HepG2 (cell line): ENCODE results near the gene ERCC6. TPM values are rescaled to one million over a fixed set of nuclear protein-coding genes. Genes with fewer than 3 reads are reported as not detected.

ENCODE experiments used
- ATAC-seq: fragments of 200-7000 bp; cut with Tn5 transposase; 3 replicates; pipeline ENCODE4 v1.9.1; 2020; ENCODE audit warnings: mild to moderate bottlenecking, moderate library complexity
- BruUV-seq: library from RNA; stranded (reverse); fragments of 400-500 nt; replicated peaks from 2 replicates; lab custom pipeline; 2021; lab: Mats Ljungman, UMichigan
- CTCF ChIA-PET: fragments of 300-600 bp; formaldehyde crosslinking; extraction: SDS; loops from one replicate; lab custom pipeline; 2021; ENCODE audit warnings: low total read pairs, inconsistent platforms, low intra/inter-chr PET ratio; lab: Yijun Ruan, JAX
- POLR2A ChIA-PET: fragments of 350-600 bp; sonication (Branson Sonifier 250); formaldehyde crosslinking; loops from one replicate; lab custom pipeline; 2020; ENCODE audit warnings: antibody characterized with exemption, inconsistent platforms; lab: Yijun Ruan, JAX
- DNase-seq: peaks from one replicate; pipeline ENCODE4 v3.0.0-alpha.2; 2015; ENCODE audit warnings: low spot score
- FAIRE-seq: peaks from 3 replicates; lab custom pipeline; 2011; peaks lifted over from hg19 to GRCh38; lab: Jason Lieb, UNC
- H2AFZ ChIP-seq: one replicate; pipeline ENCODE4 v1.6.1; 2011; ENCODE audit warnings: low read length, inconsistent platforms
- H3K27ac ChIP-seq: fragments of 300-600 bp; 3 replicates; pipeline ENCODE4 v1.8.0; 2011; ENCODE audit warnings: mixed run types, mild to moderate bottlenecking, mixed read lengths, low read length, inconsistent platforms; ENCODE audit not compliant: insufficient read depth; ENCODE audit errors: extremely low read length
- H3K27me3 ChIP-seq, 2 experiments: fragments of 200-600 bp in 1 of 2; 2 replicates in 1 of 2; 3 replicates in 1 of 2; pipeline versions ENCODE4 v1.6.0 to v1.8.0; 2011; ENCODE audit warnings: low read length in 2 of 2, mild to moderate bottlenecking in 2 of 2, moderate library complexity in 2 of 2, inconsistent platforms in 1 of 2; ENCODE audit not compliant: insufficient read depth in 2 of 2, control insufficient read depth in 1 of 2
- H3K36me3 ChIP-seq, 2 experiments: fragments of 200-600 bp in 1 of 2; replicated peaks in 1 of 2; 2 replicates in 1 of 2; 3 replicates in 1 of 2; pipeline versions ENCODE4 v1.5.1 to v1.8.0; 2011; ENCODE audit warnings: low read length in 2 of 2, inconsistent platforms in 1 of 2; ENCODE audit not compliant: insufficient read depth in 2 of 2, control insufficient read depth in 1 of 2
- H3K4me1 ChIP-seq: 2 replicates; pipeline ENCODE4 v1.5.1; 2012; ENCODE audit warnings: low read length, inconsistent platforms; ENCODE audit not compliant: insufficient read depth
- H3K4me2 ChIP-seq: 2 replicates; pipeline ENCODE4 v1.6.0; 2011; ENCODE audit warnings: low read depth, low read length, inconsistent platforms
- H3K4me3 ChIP-seq, 3 experiments: fragments of 200-600 bp in 1 of 3; sonication (generic), shearing (Covaris generic) in 1 of 3; replicated peaks in 1 of 3; 2 replicates each; pipeline ENCODE4 v1.5.1; 2011 to 2016; ENCODE audit warnings: low read length in 3 of 3, inconsistent platforms in 2 of 3, low read depth in 2 of 3, mild to moderate bottlenecking in 2 of 3, control low read depth in 1 of 3, mixed read lengths in 1 of 3; ENCODE audit not compliant: insufficient read depth in 1 of 3
- H3K79me2 ChIP-seq: one replicate; pipeline ENCODE4 v1.6.1; 2011; ENCODE audit warnings: low read length, inconsistent platforms; ENCODE audit not compliant: insufficient read depth
- H3K9ac ChIP-seq: 2 replicates; pipeline ENCODE4 v1.6.0; 2011; ENCODE audit warnings: mild to moderate bottlenecking, low read depth, low read length, inconsistent platforms; ENCODE audit not compliant: insufficient read depth
- H3K9me3 ChIP-seq: 2 replicates; pipeline ENCODE4 v1.5.1; 2012; ENCODE audit warnings: mild to moderate bottlenecking, low read length
- H4K20me1 ChIP-seq: 2 replicates; pipeline ENCODE4 v1.6.0; 2011; ENCODE audit warnings: inconsistent platforms, mild to moderate bottlenecking, low read length, moderate library complexity; ENCODE audit not compliant: insufficient read depth
- AKAP8 ChIP-seq: sonication (generic); formaldehyde crosslinking; IDR thresholded peaks from 2 replicates; pipeline ENCODE4 v1.5.1; 2020; ENCODE audit warnings: mild to moderate bottlenecking, missing genetic modification reagents
- ELF1 ChIP-seq: sonication (generic); formaldehyde crosslinking; IDR thresholded peaks from 2 replicates; pipeline ENCODE4 v1.4.0; 2020; ENCODE audit warnings: missing genetic modification reagents
- IKZF4 ChIP-seq: sonication (generic); formaldehyde crosslinking; IDR thresholded peaks from 2 replicates; pipeline ENCODE4 v1.5.1; 2020; ENCODE audit warnings: borderline replicate concordance, mild to moderate bottlenecking, low read depth, missing genetic modification reagents; ENCODE audit errors: not compliant biosample characterization
- NCOA2 ChIP-seq: sonication (generic); formaldehyde crosslinking; IDR thresholded peaks from 2 replicates; pipeline ENCODE4 v1.8.0; 2022; ENCODE audit warnings: inconsistent platforms
- NFKB2 ChIP-seq: sonication (generic); formaldehyde crosslinking; IDR thresholded peaks from 2 replicates; pipeline ENCODE4 v1.4.0; 2020; ENCODE audit warnings: missing genetic modification reagents, borderline replicate concordance
- PCBP2 ChIP-seq: fragments of 200-400 bp; formaldehyde crosslinking; optimal IDR thresholded peaks from 2 replicates; pipeline ENCODE3; 2018; ENCODE audit warnings: low read length, low read depth; ENCODE audit not compliant: poor library complexity, severe bottlenecking
- ZNF557 ChIP-seq: sonication (generic); formaldehyde crosslinking; IDR thresholded peaks from 2 replicates; pipeline ENCODE4 v1.4.0; 2020; ENCODE audit warnings: missing genetic modification reagents
- WGBS: methylation state at CpG from one replicate; pipeline ENCODE4 v1.1.6; 2017; ENCODE audit warnings: low lambda C conversion rate; 5-methylcytosine and 5-hydroxymethylcytosine counted together
- in situ Hi-C: cut with HindIII; loops from 2 replicates; pipeline ENCODE4 v1.10.0; 2017; ENCODE audit warnings: low pct_unique_long_range_greater_than_20kb; ENCODE audit not compliant: extremely low pct_ligation_motif_present
- intact Hi-C: fragments of 100-400 bp; cut with micrococcal nuclease; formaldehyde crosslinking; loops from one replicate; pipeline ENCODE4 v1.10.0; 2022; ENCODE audit not compliant: unreplicated experiment
- polyA plus RNA-seq, 8 experiments: library from polyadenylated mRNA; depleted of rRNA in 3 of 8; stranded (reverse) in 7 of 8; unstranded in 1 of 8; fragments of >200 nt; fragmentation: Illumina TruSeq in 4 of 8; extraction: Trizol in 4 of 8; gene quantifications; 2 replicates each; pipeline versions ENCODE4 v1.2.1 to v1.2.3, GENCODE V29; 2011 to 2016; ENCODE audit warnings: low read depth in 4 of 8, missing spikeins in 1 of 8, mixed read lengths in 1 of 8; ENCODE audit not compliant: insufficient read depth in 1 of 8
- total RNA-seq, 5 experiments: library from RNA; depleted of rRNA; stranded (reverse); fragments of >200 nt; fragmentation: Illumina TruSeq; extraction: Trizol; gene quantifications; 2 replicates each; pipeline ENCODE4 v1.2.3, GENCODE V29; 2016; ENCODE audit warnings: low read depth in 1 of 5

Gene ERCC6
- total and polyA plus RNA-seq, 2 of the 13 experiments (the other 11 are each of a cell fraction or from before 2014, with no cell fraction given), result 5.1 to 9.8 TPM

DNA sequence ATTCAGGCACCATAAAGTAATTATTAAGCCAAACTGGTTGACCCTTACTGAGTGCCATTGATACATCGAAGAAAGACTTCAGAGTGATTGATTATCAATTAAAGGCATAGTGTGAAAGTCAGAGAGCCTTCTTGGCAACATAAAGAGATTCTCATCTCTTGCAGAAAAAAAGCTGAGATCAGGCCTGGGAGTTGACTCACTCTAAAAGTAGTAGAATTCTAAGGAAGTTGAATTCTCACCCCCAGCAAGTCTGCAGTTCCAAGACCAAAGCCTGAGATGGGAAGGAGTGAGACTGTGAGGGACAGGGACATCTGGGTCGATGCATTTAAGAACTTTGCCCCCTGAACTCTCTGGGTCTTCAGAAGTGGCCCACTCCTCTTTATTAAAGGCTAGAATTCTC is 21.6 kb upstream of the ERCC6 start:
- Histone ChIP-seq H3K27ac (no peak overlapping the region), H2AFZ (no peak overlapping the region), H3K4me3 (no peak overlapping the region), H4K20me1 (no peaks in the 10 kb centered on the region), H3K36me3 (no peaks in the 10 kb centered on the region), H3K27me3 (peaks cover 2 to 14% of the 10 kb centered on the region in 2 experiments; a peak in 4 of 5 replicates), H3K9ac (no peak overlapping the region), H3K79me2 (no peaks in the 10 kb centered on the region), H3K4me1 (no peaks in the 10 kb centered on the region), H3K4me2 (no peak overlapping the region), H3K9me3 (no peaks in the 10 kb centered on the region)
- no peak for DNase-seq
- no peak for FAIRE-seq
- intact Hi-C loops (no loop called here), in situ Hi-C loops (no loop called here)
- ATAC-seq, result no peak
- 0% methylated on average over 2 of the region's 2 CpGs for WGBS
- TF ChIP-seq AKAP8, result no peak
- no peak for TF ChIP-seq PCBP2
- TF ChIP-seq IKZF4, result no peak
- ChIA-PET POLR2A (no interaction called here), CTCF (no interaction called here)
- BruUV-seq, result no TSS peak

DNA sequence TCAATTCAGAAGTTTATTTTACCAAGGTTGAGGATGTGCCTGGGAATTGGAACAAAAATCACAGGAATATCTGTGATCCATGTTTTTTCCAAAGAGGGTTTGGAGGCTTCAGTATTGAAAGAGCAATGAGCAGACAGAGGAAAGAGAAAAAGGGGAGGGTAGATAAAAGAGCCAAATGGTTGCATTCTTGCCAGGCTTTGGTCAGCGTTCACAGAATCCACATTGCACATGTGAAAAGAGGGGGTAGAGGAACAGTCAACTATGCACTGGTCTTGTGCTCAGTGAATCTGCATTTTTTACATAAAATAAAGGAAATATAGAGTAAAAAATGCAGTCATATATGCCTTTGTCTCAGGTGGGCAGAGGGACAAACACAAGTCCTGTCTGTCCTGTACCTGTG is 20.6 kb upstream of the ERCC6 start:
- no peak for DNase-seq
- H3K4me1 ChIP-seq, result no peaks in the 10 kb centered on the region
- no peaks in the 10 kb centered on the region for H3K79me2 ChIP-seq
- H3K4me2 ChIP-seq, result no peak overlapping the region
- H3K36me3 ChIP-seq, result no peaks in the 10 kb centered on the region
- H4K20me1 ChIP-seq, result no peaks in the 10 kb centered on the region
- TF ChIP-seq NCOA2 (CRISPR knock-in tag) (no peak), ZNF557 (CRISPR knock-in tag) (no peak), ELF1 (CRISPR knock-in tag) (no peak), NFKB2 (CRISPR knock-in tag) (no peak)
- no peak overlapping the region for H3K9ac ChIP-seq
- CTCF ChIA-PET, result no interaction called here
- no peak for ATAC-seq
- POLR2A ChIA-PET, result no interaction called here
- no TSS peak for BruUV-seq
- no peak overlapping the region for H3K27ac ChIP-seq
- 0% methylated on average over 1 of the region's 1 CpG for WGBS
- in situ Hi-C loops, result no loop called here
- intact Hi-C loops, result no loop called here
- H2AFZ ChIP-seq, result no peak overlapping the region
- FAIRE-seq, result no peak
- H3K27me3 ChIP-seq, result peaks cover 0 to 14% of the 10 kb centered on the region in 2 experiments; a peak in 3 of 5 replicates
- no peak overlapping the region for H3K4me3 ChIP-seq
- H3K9me3 ChIP-seq, result no peaks in the 10 kb centered on the region
